ENCODE measurements around the gene CDRT15.
"Not testable (repeated sequence)": the region's sequence is repeated elsewhere in the genome, so short reads cannot be mapped to it uniquely, and the experiment has no call there.

The CDRT15 gene

GRCh38 chr17:14198575-14198974, 38.1 kb downstream of the CDRT15 start:
- Histone ChIP-seq H3K9ac (ENCODE audit: low read length) (no peak overlapping the region), H3K36me3 (ENCODE audit: insufficient read depth, low read length) (no peaks in the 10 kb centered on the region), H3K9me3 (ENCODE audit: low read length) (no peaks in the 10 kb centered on the region), H3K4me1 (ENCODE audit: insufficient read depth, low read length) (no peaks in the 10 kb centered on the region), H3K27ac (ENCODE audit: low read depth, low read length) (no peak overlapping the region), H3K27me3 (ENCODE audit: control insufficient read depth in 1 of 2, insufficient read depth in 2 of 2, low read length in 2 of 2) (no peaks in the 10 kb centered on the region), H3K4me3 (ENCODE audit: low read depth in 1 of 2, low read length in 2 of 2) (no peak overlapping the region)

GRCh38 chr17:14198013-14198412, 38.6 kb downstream of the CDRT15 start:
- Histone ChIP-seq H3K27ac (ENCODE audit: low read depth, low read length) (no peak overlapping the region), H3K4me3 (ENCODE audit: low read depth in 1 of 2, low read length in 2 of 2) (no peak overlapping the region), H3K9me3 (ENCODE audit: low read length) (no peaks in the 10 kb centered on the region)

GRCh38 chr17:14197586-14197985, 39.1 kb downstream of the CDRT15 start:
- Histone ChIP-seq H3K4me3 (ENCODE audit: low read depth in 1 of 2, low read length in 2 of 2) (no peak overlapping the region), H3K36me3 (ENCODE audit: insufficient read depth, low read length) (no peaks in the 10 kb centered on the region), H3K27ac (ENCODE audit: low read depth, low read length) (no peak overlapping the region), H3K9me3 (ENCODE audit: low read length) (no peaks in the 10 kb centered on the region), H3K27me3 (ENCODE audit: control insufficient read depth in 1 of 2, insufficient read depth in 2 of 2, low read length in 2 of 2) (no peaks in the 10 kb centered on the region), H3K9ac (ENCODE audit: low read length) (no peak overlapping the region), H3K4me1 (ENCODE audit: insufficient read depth, low read length) (no peaks in the 10 kb centered on the region)

More at GRCh38 chr17:14198013-14198412, 38.6 kb downstream of the CDRT15 start:
- Histone ChIP-seq H3K4me1 (ENCODE audit: insufficient read depth, low read length) (no peaks in the 10 kb centered on the region), H3K27me3 (ENCODE audit: control insufficient read depth in 1 of 2, insufficient read depth in 2 of 2, low read length in 2 of 2) (no peaks in the 10 kb centered on the region), H3K36me3 (ENCODE audit: insufficient read depth, low read length) (no peaks in the 10 kb centered on the region), H3K9ac (ENCODE audit: low read length) (no peak overlapping the region)

- Histone ChIP-seq H3K9me3 (ENCODE audit: low read length) (no peaks in the 10 kb centered on the region), H3K27me3 (ENCODE audit: control insufficient read depth in 1 of 2, insufficient read depth in 2 of 2, low read length in 2 of 2) (no peaks in the 10 kb centered on the region), H3K27ac (ENCODE audit: low read depth, low read length) (no peak overlapping the region), H3K4me3 (ENCODE audit: low read depth in 1 of 2, low read length in 2 of 2) (no peak overlapping the region), H3K4me1 (ENCODE audit: insufficient read depth, low read length) (no peaks in the 10 kb centered on the region), H3K9ac (ENCODE audit: low read length) (no peak overlapping the region), H3K36me3 (ENCODE audit: insufficient read depth, low read length) (no peaks in the 10 kb centered on the region)
Measured at GRCh38 chr17:14197057-14197456, 39.6 kb downstream of the CDRT15 start.

GRCh38 chr17:14196377-14196997, 40.2 kb downstream of the CDRT15 start:
- Histone ChIP-seq H3K27ac (ENCODE audit: low read depth, low read length) (no peak overlapping the region), H3K27me3 (ENCODE audit: control insufficient read depth in 1 of 2, insufficient read depth in 2 of 2, low read length in 2 of 2) (no peaks in the 10 kb centered on the region), H3K4me1 (ENCODE audit: insufficient read depth, low read length) (no peaks in the 10 kb centered on the region), H3K36me3 (ENCODE audit: insufficient read depth, low read length) (no peaks in the 10 kb centered on the region), H3K9me3 (ENCODE audit: low read length) (no peaks in the 10 kb centered on the region), H3K4me3 (ENCODE audit: low read depth in 1 of 2, low read length in 2 of 2) (no peak overlapping the region), H3K9ac (ENCODE audit: low read length) (no peak overlapping the region)

GRCh38 chr17:14192636-14193344, 43.9 kb downstream of the CDRT15 start:
- H3K4me1 ChIP-seq (ENCODE audit: insufficient read depth, low read length); H3K27me3 ChIP-seq (ENCODE audit: control insufficient read depth in 1 of 2, insufficient read depth in 2 of 2, low read length in 2 of 2); H3K4me3 ChIP-seq (ENCODE audit: low read depth in 1 of 2, low read length in 2 of 2); H3K27ac ChIP-seq (ENCODE audit: low read depth, low read length); H3K9me3 ChIP-seq (ENCODE audit: low read length); H3K9ac ChIP-seq (ENCODE audit: low read length); H3K36me3 ChIP-seq (ENCODE audit: insufficient read depth, low read length): not testable (repeated sequence)

- H3K4me3 ChIP-seq (ENCODE audit: low read depth in 1 of 2, low read length in 2 of 2); H3K4me1 ChIP-seq (ENCODE audit: insufficient read depth, low read length); H3K27me3 ChIP-seq (ENCODE audit: control insufficient read depth in 1 of 2, insufficient read depth in 2 of 2, low read length in 2 of 2); H3K36me3 ChIP-seq (ENCODE audit: insufficient read depth, low read length); H3K9me3 ChIP-seq (ENCODE audit: low read length); H3K27ac ChIP-seq (ENCODE audit: low read depth, low read length); H3K9ac ChIP-seq (ENCODE audit: low read length): not testable (repeated sequence)
Measured at GRCh38 chr17:14192039-14192438, 44.6 kb downstream of the CDRT15 start.

GRCh38 chr17:14191469-14191868, 45.2 kb downstream of the CDRT15 start:
- H3K27me3 ChIP-seq (ENCODE audit: control insufficient read depth in 1 of 2, insufficient read depth in 2 of 2, low read length in 2 of 2); H3K9me3 ChIP-seq (ENCODE audit: low read length); H3K4me3 ChIP-seq (ENCODE audit: low read depth in 1 of 2, low read length in 2 of 2); H3K9ac ChIP-seq (ENCODE audit: low read length); H3K27ac ChIP-seq (ENCODE audit: low read depth, low read length); H3K4me1 ChIP-seq (ENCODE audit: insufficient read depth, low read length); H3K36me3 ChIP-seq (ENCODE audit: insufficient read depth, low read length): not testable (repeated sequence)

- not testable (repeated sequence) for H3K9ac ChIP-seq (ENCODE audit: low read length); H3K27me3 ChIP-seq (ENCODE audit: control insufficient read depth in 1 of 2, insufficient read depth in 2 of 2, low read length in 2 of 2); H3K4me1 ChIP-seq (ENCODE audit: insufficient read depth, low read length); H3K9me3 ChIP-seq (ENCODE audit: low read length); H3K4me3 ChIP-seq (ENCODE audit: low read depth in 1 of 2, low read length in 2 of 2); H3K36me3 ChIP-seq (ENCODE audit: insufficient read depth, low read length); H3K27ac ChIP-seq (ENCODE audit: low read depth, low read length)
Measured at GRCh38 chr17:14190774-14191173, 45.9 kb downstream of the CDRT15 start.

- not testable (repeated sequence) for H3K27ac ChIP-seq (ENCODE audit: low read depth, low read length); H3K9me3 ChIP-seq (ENCODE audit: low read length); H3K27me3 ChIP-seq (ENCODE audit: control insufficient read depth in 1 of 2, insufficient read depth in 2 of 2, low read length in 2 of 2); H3K4me3 ChIP-seq (ENCODE audit: low read depth in 1 of 2, low read length in 2 of 2); H3K36me3 ChIP-seq (ENCODE audit: insufficient read depth, low read length); H3K4me1 ChIP-seq (ENCODE audit: insufficient read depth, low read length); H3K9ac ChIP-seq (ENCODE audit: low read length)
Measured at GRCh38 chr17:14186443-14186842, 50.2 kb downstream of the CDRT15 start.
